ENCODE data around the gene GLI3. TPM values are rescaled to one million over a fixed set of nuclear protein-coding genes. Genes with fewer than 3 reads are reported as not detected.

Gene GLI3
- polyA plus RNA-seq, 1 of the 3 experiments (the other 2 are of a cell fraction), result 0.08 TPM

- Histone ChIP-seq H3K9ac (peak overlapping the region; percentile 72), H3K27me3 (ENCODE audit: insufficient read depth) (no peaks in the 10 kb centered on the region), H3F3A (replicated peaks; ENCODE audit: insufficient read depth) (peaks cover 61% of the 10 kb centered on the region), H3K9me3 (no peaks in the 10 kb centered on the region), H3K4me3 (ENCODE audit: low read depth in 2 of 2, low read length in 1 of 2) (no peak overlapping the region), H3K4me2 (peak overlapping the region; percentile 60), H3K79me2 (ENCODE audit: insufficient read depth) (no peaks in the 10 kb centered on the region), H3K9me2 (no peaks in the 10 kb centered on the region), H3K4me1 (ENCODE audit: control insufficient read depth in 1 of 2, insufficient read depth in 2 of 2, low read depth in 1 of 2, low read length in 1 of 2) (peaks cover 4 to 43% of the 10 kb centered on the region in 2 experiments; a peak in 3 of 4 replicates), H3K36me3 (replicated peaks in 1 of 2; ENCODE audit: control insufficient read depth in 1 of 2, insufficient read depth in 2 of 2, low read length in 1 of 2) (no peaks in the 10 kb centered on the region), H4K20me1 (ENCODE audit: insufficient read depth) (no peaks in the 10 kb centered on the region), H2AFZ (ENCODE audit: low read depth) (peak overlapping the region; percentile 75), H3K27ac (ENCODE audit: low read depth in 2 of 2, low read length in 1 of 2) (peak overlapping the region; percentile 80 to 98; a peak in 3 of 4 replicates)
- no peak for DNase-seq
- POLR2A ChIA-PET, result no interaction called here
- CTCF ChIA-PET, result interaction anchor here (3.3 kb wide), 1 partner anchor 29 kb away, joined by 20 read pairs; no protein-coding TSS in a partner anchor
- WGBS (ENCODE audit: low lambda C conversion rate), result 34% methylated on average over 2 of the region's 2 CpGs
- TF ChIP-seq MXI1 (IDR thresholded peaks at IDR 0.05; ENCODE audit: low read depth, low read length), result no peak
- TF ChIP-seq ELF1 (IDR thresholded peaks at IDR 0.05), result no peak
- TF ChIP-seq RAD21 (IDR thresholded peaks at IDR 0.05; ENCODE audit: low read length), result no peak
- peak; percentile 63 for TF ChIP-seq MAX (IDR thresholded peaks at IDR 0.05; ENCODE audit: low read depth)
- no peak for TF ChIP-seq TAF1 (IDR thresholded peaks at IDR 0.05; ENCODE audit: borderline replicate concordance, low read depth, low read length)
- no peak for TF ChIP-seq RCOR1 (IDR thresholded peaks at IDR 0.05; ENCODE audit: low read length)
- TF ChIP-seq TEAD4 (IDR thresholded peaks at IDR 0.05; ENCODE audit: borderline replicate concordance, insufficient read depth), result peak; percentile 44; the same call in 1 of the 2 replicates
- TF ChIP-seq SMC3 (IDR thresholded peaks at IDR 0.05; ENCODE audit: low read depth, low read length), result no peak
- peak; percentile 75 for TF ChIP-seq TCF12 (IDR thresholded peaks at IDR 0.05)
- TF ChIP-seq NFIC (IDR thresholded peaks at IDR 0.05; ENCODE audit: borderline replicate concordance), result no peak
- no peak for TF ChIP-seq SIN3A (IDR thresholded peaks at IDR 0.05; ENCODE audit: borderline replicate concordance, low read depth, low read length)
- no peak for TF ChIP-seq GATA2 (CRISPR knock-in tag; IDR thresholded peaks at IDR 0.05)
- TF ChIP-seq FOXJ3 (CRISPR knock-in tag; IDR thresholded peaks at IDR 0.05), result no peak
- no peak for TF ChIP-seq RFX5 (IDR thresholded peaks at IDR 0.05; ENCODE audit: low read length)
- TF ChIP-seq FOSL2 (IDR thresholded peaks at IDR 0.05; ENCODE audit: borderline replicate concordance, low read depth), result peak; percentile 69
- no peak for TF ChIP-seq GABPA (IDR thresholded peaks at IDR 0.05; ENCODE audit: low read depth)
- TF ChIP-seq FOXM1 (IDR thresholded peaks at IDR 0.05; ENCODE audit: low read depth), result no peak
- no peak for TF ChIP-seq CHD2 (IDR thresholded peaks at IDR 0.05; ENCODE audit: low read length, partially characterized antibody)
- no peak for TF ChIP-seq EZH2phosphoT487 (IDR thresholded peaks at IDR 0.05; ENCODE audit: borderline replicate concordance, low read depth)
- 0 out of 2 replicates have a peak, but pooled peaks have one; percentile 14 for TF ChIP-seq POLR2AphosphoS5 (IDR thresholded peaks at IDR 0.05; ENCODE audit: low read depth, low read length)
- TF ChIP-seq USF2 (IDR thresholded peaks at IDR 0.05; ENCODE audit: borderline replicate concordance, low read depth, low read length), result no peak
- TF ChIP-seq NRF1 (IDR thresholded peaks at IDR 0.05; ENCODE audit: low read depth, low read length), result no peak
- no peak for TF ChIP-seq YY1 (IDR thresholded peaks at IDR 0.05; ENCODE audit: low read depth)
- no peak for TF ChIP-seq IRF3 (IDR thresholded peaks at IDR 0.05; ENCODE audit: low read depth, low read length)
- TF ChIP-seq, protein P1, sequence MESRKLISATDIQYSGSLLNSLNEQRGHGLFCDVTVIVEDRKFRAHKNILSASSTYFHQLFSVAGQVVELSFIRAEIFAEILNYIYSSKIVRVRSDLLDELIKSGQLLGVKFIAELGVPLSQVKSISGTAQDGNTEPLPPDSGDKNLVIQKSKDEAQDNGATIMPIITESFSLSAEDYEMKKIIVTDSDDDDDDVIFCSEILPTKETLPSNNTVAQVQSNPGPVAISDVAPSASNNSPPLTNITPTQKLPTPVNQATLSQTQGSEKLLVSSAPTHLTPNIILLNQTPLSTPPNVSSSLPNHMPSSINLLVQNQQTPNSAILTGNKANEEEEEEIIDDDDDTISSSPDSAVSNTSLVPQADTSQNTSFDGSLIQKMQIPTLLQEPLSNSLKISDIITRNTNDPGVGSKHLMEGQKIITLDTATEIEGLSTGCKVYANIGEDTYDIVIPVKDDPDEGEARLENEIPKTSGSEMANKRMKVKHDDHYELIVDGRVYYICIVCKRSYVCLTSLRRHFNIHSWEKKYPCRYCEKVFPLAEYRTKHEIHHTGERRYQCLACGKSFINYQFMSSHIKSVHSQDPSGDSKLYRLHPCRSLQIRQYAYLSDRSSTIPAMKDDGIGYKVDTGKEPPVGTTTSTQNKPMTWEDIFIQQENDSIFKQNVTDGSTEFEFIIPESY (IDR thresholded peaks at IDR 0.05; ENCODE audit: borderline replicate concordance, low read depth), result no peak
- peak; percentile 60 for TF ChIP-seq JUND (IDR thresholded peaks at IDR 0.05)
- TF ChIP-seq, protein P2, sequence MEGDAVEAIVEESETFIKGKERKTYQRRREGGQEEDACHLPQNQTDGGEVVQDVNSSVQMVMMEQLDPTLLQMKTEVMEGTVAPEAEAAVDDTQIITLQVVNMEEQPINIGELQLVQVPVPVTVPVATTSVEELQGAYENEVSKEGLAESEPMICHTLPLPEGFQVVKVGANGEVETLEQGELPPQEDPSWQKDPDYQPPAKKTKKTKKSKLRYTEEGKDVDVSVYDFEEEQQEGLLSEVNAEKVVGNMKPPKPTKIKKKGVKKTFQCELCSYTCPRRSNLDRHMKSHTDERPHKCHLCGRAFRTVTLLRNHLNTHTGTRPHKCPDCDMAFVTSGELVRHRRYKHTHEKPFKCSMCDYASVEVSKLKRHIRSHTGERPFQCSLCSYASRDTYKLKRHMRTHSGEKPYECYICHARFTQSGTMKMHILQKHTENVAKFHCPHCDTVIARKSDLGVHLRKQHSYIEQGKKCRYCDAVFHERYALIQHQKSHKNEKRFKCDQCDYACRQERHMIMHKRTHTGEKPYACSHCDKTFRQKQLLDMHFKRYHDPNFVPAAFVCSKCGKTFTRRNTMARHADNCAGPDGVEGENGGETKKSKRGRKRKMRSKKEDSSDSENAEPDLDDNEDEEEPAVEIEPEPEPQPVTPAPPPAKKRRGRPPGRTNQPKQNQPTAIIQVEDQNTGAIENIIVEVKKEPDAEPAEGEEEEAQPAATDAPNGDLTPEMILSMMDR (IDR thresholded peaks at IDR 0.05), result no peak
- TF ChIP-seq, protein P3, sequence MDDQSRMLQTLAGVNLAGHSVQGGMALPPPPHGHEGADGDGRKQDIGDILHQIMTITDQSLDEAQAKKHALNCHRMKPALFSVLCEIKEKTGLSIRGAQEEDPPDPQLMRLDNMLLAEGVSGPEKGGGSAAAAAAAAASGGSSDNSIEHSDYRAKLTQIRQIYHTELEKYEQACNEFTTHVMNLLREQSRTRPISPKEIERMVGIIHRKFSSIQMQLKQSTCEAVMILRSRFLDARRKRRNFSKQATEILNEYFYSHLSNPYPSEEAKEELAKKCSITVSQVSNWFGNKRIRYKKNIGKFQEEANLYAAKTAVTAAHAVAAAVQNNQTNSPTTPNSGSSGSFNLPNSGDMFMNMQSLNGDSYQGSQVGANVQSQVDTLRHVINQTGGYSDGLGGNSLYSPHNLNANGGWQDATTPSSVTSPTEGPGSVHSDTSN (IDR thresholded peaks at IDR 0.05), result peak; percentile 74
Observed at GRCh38 chr7:41911792-41912191, 325.2 kb downstream of the GLI3 start.

Measured in SK-N-SH (cell line).